NCI-H1930 (cell line): ENCODE data around the gene DNAJC3.
"Not testable (repeated sequence)": the region's sequence is repeated elsewhere in the genome, so short reads cannot be mapped to it uniquely, and the experiment has no call there.

Source experiments
- DNase-seq, 2 experiments: peaks; one replicate each; lab custom pipeline; 2025; lab: John Stamatoyannopoulos, UW

The DNAJC3 gene

GRCh38 chr13:95714142-95714832 lies 37.3 kb downstream of the DNAJC3 start:
- DNase-seq = no peak

DNA sequence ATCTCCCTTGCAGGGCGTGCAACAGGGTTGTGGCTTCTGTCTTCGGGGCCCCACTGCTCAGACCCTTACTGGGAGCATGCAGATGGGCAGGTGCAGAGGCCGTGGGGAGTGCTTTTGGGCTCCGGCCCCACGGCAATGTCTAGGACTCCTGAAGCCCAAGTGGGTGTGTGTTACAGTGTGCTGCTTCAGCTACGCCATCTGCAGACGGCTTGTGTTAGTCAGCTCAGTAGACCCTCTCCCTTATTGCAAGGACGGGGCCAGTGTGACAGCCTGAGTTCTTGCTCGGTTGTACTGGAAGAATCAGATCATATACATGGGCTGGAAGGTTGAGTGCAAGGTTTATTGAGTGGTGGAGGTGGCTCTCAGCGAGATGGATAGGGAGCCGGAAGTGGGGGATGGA lies 39.3 kb downstream of the DNAJC3 start:
- no peak for DNase-seq

GRCh38 chr13:95722241-95722640 lies 45.3 kb downstream of the DNAJC3 start:
- DNase-seq = no peak

DNA sequence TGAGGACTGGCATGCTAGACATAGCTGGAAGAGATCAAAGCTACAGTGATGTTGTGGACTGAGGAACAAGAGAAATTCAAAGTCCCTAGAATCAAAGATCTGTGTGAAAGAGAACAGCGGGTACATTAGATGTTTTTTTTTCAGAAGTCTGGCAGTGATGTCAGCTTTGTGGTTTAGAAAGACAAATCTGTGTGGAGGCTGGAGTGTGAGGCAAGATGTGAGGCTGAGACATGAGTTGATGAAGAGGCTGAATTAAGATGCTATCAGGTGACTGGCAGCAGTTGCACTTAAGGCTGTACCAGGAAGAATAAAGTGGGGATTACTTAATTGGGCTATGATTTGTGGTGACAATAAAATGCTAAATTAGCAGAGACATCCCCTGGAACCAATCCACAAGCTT lies 46.5 kb downstream of the DNAJC3 start:
- DNase-seq = no peak

DNA sequence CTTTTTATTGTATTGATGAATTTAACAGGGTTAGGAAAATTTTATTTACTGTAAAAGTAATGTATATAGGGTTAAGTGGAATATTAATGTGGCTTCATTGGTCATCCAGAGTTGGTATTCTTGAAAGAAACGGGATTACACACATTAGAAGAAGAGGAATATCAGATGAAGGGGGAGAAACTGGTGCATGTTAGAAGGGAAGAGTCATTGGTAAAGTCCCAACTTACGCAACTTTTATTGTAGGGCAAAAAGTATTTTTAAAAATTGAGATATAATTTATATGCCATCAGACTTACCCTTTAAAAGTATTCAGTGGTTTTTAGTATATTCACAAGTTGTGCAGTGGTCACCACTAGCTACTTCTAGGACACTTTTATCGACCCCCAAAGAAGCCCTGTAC lies 47.3 kb downstream of the DNAJC3 start:
- DNase-seq = no peak

GRCh38 chr13:95726876-95727275 lies 49.9 kb downstream of the DNAJC3 start:
- DNase-seq = no peak

DNA sequence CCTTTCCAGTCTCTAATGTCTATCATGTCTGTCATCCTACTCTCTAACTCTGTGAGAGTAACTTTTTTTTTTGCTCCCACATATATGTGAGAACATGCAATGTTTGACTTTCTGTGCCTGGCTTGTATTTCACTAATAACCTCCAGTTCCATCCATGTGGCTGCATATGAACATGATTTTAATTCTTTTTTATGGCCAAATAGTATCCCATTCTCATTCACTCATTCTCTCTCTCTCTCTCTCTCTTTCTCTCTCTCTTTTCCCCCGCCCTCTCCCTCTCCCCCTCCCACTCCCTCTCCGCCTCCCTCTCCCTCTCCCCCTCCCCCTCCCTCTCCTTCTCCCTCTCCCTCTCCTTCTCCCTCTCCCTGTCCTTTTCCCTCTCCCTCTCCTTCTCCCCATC lies 52.0 kb downstream of the DNAJC3 start:
- DNase-seq = no peak

DNA sequence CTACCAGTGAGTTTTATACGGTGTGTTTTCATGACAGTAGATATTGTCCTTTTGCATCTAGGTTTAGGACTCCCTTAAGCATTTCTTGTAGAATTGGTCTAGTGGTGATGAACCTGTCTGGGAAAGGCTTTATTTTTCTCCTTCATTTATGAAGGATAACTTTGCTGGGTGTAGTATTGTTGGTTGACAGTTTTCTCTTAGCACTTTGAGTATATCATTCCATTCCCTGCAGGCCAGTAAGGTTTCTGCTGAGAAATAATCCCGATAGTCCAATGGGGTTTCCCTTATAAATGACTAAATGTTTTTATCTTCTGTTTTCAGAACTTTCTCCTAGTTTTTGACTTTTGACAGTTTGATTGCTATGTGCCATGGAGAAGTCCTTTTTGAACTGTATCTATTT lies 57.2 kb downstream of the DNAJC3 start:
- DNase-seq = no peak

DNA sequence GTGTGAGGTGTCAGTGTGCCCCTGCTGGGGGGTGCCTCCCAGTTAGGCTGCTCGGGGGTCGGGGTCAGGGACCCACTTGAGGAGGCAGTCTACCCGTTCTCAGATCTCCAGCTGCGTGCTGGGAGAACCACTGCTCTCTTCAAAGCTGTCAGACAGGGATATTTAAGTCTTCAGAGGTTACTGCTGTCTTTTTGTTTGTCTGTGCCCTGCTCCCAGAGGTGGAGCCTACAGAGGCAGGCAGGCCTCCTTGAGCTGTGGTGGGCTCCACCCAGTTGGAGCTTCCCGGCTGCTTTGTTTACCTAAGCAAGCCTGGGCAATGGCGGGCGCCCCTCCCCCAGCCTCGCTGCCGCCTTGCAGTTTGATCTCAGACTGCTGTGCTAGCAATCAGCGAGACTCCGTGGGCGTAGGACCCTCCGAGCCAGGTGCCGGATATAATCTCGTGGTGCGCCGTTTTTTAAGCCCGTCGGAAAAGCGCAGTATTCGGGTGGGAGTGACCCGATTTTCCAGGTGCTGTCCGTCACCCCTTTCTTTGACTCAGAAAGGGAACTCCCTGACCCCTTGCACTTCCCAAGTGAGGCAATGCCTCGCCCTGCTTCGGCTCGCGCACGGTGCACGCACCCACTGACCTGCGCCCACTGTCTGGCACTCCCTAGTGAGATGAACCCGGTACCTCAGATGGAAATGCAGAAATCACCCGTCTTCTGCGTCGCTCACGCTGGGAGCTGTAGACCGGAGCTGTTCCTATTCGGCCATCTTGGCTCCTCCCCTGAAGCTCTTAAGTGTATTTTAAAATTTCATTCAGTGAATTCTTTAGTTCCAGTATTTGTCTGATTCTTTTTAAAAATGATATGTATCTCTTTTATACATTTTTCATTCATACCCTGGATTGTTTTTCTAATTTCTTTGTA lies 63.4 kb downstream of the DNAJC3 start:
- DNase-seq = not testable (repeated sequence)

GRCh38 chr13:95740979-95741320 lies 64.0 kb downstream of the DNAJC3 start:
- no peak for DNase-seq

DNA sequence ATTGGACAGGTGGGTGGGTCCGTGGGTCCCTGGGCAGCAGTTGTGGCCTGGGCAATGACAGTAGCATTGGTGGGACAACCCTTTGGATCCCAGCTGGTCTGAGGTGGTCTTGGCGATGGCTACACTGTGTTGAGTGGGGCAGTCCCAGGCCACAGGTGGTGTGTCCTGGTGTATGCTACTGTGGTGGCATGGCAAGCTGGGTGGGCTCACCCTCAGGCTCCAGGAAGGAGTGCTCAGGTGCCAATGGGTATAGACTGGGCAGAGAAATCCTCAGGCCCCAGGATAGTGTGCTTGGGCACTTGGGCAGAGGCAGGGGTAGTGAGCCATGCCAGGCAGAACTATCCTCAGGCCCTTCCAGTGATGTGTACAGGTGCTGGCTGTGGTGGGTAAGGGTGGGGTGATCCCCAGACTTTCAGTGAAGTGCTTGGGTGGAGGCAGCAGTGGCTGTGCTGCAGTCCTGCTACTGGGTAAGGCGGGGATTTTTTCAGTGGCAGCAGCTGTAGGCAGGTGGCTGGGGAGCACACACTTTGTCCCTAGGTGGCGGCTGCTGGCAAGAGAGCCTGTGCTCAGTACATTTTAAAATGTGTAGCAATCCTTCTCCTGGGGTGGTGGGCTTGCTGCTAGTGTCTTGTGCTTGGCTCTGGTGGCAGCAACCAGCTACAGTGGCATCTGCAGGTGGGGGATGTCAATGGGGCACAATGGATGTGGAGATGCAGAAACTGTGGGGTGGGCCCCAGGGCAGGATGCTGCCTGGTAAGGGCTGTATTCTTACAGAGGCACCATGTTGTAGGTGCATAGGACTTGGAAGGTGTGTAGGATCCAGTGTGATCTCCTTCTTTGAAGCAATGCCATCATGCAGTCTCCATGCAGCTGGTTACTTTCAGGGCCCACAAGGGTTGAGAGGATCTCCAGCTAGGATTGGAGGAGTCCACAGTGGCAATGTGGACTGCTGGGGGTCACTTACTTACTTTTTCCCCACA lies 64.9 kb downstream of the DNAJC3 start:
- DNase-seq = no peak

DNA sequence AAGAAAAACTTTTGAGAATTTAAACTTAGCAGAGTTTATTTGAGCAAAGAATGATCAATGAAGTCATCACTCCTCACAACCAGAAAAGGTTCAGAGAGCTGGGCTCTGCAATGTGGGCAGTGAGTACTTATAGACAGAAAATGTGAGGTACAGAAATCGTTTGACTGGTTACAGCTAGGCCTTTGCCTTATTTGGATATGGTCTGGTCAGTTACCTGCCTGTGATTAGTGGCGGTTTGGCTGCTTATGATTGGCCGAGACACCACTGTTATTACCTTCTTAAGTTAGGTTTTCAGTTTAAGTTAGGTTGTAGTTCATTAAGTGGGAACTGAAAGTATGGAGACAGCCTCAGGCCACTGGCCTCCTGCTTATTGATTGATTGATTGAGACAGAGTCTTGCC lies 66.3 kb downstream of the DNAJC3 start:
- DNase-seq = no peak

DNA sequence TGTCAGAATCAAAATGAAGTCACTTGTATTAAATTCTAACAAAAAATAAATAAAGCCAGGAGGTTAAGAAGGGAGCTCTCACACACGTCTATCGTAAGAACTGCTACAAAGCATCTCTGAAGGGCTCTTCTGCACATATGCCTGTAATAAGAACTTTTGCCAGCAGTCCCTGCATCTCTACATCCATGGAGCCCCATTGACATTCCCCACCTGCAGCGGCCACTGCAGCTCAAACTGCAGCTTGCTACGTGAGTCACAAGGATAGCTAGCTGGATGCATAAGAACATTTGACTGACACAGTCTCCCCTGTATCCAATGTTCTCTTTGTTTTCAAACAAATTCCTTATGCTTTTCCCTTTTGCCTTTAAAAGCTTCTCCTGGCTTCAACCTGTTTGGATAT lies 68.3 kb downstream of the DNAJC3 start:
- no peak for DNase-seq

DNA sequence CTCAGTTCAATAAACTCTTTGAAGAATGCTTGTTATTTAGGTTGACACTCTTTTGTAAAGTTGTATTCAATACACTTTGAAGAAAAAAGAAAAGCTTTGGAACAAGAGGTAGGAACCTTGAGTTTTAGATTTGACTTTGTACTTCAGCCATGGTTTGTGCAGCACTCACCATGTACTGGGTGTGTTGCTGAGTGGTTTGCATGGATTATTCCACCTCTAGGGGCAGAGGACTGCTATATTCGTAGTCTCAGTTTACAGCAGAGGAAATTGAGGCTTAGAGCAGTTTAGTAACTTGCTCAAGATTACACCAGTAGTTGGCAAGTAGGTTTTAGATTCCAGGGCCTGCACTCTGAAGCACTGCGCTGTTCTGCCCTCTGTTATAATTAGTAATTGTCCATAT lies 68.8 kb downstream of the DNAJC3 start:
- no peak for DNase-seq

DNA sequence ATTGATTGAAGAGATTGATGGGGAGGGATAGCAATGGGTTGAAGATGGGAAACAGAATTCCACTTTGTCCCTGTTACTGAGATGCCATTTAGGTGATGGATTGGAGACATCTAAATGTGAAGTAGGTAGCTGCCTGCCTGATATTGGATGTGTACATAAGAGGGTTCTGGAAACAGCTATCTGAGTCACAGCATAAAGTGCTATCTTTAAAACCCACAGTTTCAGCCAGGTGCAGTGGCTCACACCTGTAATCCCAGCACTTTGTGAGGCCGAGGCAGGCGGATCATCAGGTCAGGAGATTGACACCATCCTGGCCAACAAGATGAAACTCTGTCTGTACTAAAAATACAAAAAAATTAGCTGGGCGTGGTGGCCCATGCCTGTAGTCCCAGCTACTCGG lies 72.6 kb downstream of the DNAJC3 start:
- DNase-seq = no peak

DNA sequence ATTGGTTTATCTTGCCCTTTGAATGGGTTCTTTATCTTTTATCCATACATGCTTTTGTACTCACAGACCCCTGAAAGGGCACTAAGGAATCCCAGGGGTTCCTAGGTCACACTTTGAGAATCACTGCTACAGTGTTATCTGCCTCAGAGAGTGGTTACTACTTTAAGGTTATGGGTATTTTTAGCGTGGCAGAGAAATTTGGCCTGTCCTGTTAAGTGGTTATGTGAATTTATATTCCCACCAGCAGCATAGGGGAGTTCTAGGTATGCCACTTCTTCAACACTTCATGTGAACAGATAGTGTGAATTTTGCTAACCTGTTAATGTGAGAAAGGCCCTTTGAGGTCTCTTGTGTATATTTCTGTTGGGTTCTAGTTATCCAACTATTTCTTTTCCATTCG lies 75.7 kb downstream of the DNAJC3 start:
- no peak for DNase-seq

DNA sequence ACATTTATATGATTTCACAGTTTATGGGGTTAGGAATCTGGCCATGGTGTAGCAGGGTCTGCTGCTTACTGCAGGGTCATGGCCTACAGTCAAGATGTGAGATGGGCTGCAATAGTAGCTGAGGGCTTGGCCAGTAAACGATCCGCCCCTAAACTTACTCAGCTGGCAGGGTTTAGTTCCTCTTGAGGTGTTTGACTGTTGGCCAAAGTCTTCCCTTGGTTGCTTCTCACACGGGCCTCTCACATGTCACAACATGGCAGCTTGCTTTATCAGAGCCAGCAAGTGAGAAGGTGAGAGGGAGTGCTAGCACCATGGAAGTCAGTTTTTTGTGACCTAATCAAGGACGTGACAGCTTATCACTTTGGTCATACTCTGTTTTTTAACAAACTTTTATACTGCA lies 77.1 kb downstream of the DNAJC3 start:
- no peak for DNase-seq

GRCh38 chr13:95756072-95756471 lies 79.1 kb downstream of the DNAJC3 start:
- no peak for DNase-seq

DNA sequence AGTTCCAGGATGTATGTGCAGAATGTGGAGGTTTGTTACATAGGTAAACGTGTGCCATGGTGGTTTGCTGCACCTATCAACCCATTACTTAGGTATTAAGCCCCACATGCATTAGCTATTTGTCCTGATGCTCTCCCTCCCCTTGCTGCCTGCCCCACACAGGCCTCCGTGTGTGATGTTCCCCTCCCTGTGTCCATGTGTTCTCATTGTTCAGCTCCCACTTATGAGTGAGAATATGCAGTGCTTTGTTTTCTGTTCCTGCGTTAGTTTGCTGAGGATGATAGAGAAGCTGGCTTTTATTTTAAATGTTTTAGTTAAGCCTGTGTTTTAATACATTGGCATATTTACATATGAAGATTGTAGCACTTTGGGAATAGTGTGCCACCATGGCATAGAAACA lies 85.7 kb downstream of the DNAJC3 start:
- not testable (repeated sequence) for DNase-seq

- DNase-seq = no peak
Observed at GRCh38 chr13:95763601-95764000, 86.7 kb downstream of the DNAJC3 start.

- no peak for DNase-seq
Observed at GRCh38 chr13:95771905-95772304, 95.0 kb downstream of the DNAJC3 start.

GRCh38 chr13:95779522-95779921 lies 102.6 kb downstream of the DNAJC3 start:
- DNase-seq = no peak
